GM21723 (cell line): ENCODE measurements around the gene DPP6.

Experiments
- ATAC-seq: cut with Tn5 transposase; IDR thresholded peaks from one replicate; pipeline ENCODE4 v1.9.1; 2021; ENCODE audit warnings: mild to moderate bottlenecking, moderate library complexity; ENCODE audit not compliant: unreplicated experiment

The DPP6 gene

DNA sequence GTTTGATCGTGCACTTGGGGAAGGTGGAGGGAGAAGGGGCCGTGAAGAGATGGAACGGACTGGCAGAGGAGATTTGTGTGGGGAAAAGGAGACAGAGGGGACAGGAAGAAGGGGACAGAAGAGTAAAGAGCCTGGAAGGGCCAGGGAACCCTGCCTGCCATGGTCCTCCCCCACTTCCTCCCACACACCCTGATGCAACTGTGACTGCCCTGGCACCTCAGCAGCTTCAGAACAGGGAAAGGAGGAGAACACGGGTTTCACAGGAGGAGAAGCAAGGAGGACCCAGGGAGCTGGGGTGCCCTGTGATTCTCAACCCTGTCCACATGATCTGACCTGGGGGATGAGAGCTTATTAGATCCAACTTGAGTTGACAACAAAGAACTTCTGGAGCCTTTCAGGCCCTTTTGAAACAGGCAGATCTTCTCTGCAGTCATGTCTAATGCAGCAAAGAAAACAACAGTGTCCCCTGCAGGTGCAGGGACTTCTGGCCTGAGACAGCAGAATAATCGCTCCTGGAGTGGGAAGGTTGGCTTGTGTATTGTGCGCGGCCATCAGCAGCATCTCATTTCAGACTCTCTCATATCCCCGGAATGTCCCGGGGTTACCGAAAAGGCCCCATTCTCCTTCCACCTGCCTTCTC, 529.2 kb downstream of the DPP6 start:
- ATAC-seq: no peak

DNA sequence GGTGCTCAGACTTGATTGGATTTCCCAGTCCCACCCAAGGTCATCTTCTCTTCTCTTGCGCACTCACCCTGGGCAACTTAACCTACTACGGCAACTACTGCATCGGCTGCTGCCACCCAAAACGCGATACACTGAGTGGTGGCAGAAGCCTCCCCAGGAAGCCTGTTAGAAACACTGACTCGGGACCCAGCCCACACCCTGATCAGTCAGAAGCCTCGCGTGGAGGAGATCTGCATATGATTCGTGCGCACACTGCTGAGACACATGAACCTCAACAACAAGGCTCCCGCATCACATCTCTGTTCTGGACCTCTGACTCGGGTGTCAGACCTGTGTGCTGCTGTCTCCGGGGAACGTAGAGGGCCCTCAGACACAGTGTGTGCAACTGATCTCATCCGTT, 531.3 kb downstream of the DPP6 start:
- no peak for ATAC-seq

DNA sequence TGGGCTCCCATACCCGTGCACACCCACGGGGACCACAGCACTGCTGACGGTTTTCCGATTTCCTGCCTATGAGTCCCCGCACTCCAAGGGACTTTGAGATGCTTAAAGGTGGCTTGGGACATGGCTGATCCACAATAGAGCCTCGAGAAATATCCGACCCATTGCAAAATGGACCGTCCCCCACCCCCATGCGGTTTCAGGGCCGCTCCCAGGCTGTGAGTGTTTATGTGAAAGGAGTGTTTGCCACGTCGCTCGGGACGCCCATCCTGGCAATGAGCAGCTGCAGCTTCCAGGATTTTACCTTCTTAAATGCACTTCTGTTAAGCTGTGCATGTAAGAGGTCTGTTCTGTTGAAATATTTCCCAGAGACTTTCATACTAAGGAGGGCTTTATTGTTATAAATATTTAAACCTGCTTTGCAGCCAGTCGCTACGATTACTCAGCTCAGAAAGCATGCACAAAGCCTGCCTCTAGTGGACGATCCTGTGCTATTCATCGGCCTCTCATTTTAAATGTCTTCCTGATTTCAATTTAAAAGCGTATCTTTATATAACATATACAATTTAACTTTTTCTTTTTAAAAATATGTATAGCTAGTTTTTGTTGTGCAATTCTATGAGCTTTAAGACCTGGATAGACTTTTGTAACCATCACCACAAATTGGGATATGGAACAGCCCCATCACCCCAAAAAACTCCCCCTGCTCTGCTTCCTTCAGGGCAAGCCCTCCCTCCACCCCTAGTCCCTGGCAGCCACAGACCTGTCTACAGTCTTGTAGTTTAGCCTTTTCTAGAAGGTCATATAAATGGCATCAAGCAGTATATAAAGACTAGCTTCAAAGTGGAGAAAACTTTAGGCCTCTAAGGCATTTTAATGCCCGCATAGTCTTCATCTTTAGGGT, 532.4 kb downstream of the DPP6 start:
- no peak for ATAC-seq

DNA sequence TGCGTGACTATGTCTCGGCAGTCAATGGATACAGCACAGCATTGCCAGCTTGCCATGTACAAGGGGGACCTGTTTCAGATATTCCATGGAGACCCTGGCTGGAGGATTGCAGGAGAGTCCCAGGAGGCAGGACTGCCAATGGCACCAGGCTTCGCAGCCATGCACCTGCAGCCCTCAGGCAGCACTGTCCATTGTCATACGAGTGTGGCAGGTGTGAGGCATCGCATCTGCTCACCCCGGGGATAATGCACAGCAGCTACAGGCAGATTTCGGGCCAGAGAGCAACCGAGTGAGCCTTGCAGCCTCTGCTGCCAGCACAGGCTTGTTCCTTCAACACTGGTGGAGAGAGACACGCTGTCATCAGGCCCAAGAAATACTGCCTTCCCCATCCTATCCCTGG, 535.6 kb downstream of the DPP6 start:
- no peak for ATAC-seq

DNA sequence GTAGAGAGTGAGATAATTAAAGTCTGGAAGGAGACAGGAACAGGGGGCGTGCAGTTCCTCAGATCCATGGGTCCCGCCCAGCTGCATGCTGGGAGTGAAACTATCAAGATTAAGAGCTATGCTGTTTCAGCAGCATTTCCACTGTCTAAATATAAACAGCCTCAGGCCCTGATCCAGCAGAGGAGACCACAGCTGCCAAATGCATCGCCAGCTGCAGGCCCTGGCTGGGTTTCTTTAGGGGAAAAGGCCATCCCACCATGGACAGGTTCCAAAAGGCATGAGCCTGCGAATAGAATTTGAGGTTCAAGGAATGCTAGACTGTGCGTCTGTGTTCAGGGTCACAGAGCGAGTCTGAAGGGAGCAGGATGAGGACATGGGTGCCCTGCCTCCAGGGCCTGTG, 539.3 kb downstream of the DPP6 start:
- ATAC-seq: no peak

DNA sequence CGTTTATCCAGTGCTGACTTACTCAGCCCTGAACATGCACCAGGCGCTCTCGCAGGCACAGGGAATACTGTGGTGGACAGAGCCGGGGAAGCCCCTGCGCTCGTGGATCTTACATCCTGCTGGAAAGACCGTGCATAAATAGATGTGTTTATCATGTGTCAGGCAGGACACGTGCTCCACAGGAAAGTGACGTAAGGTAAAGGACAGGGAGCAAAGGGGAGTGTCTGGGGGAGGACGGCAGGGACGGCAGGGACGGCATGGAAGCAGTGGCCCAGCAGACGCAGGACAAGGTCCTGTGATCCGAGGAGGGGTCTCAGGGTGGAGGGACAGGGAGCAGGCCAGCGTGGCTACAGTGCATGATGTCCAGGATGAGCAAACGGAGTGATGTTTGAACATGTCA, 540.2 kb downstream of the DPP6 start:
- no peak for ATAC-seq

DNA sequence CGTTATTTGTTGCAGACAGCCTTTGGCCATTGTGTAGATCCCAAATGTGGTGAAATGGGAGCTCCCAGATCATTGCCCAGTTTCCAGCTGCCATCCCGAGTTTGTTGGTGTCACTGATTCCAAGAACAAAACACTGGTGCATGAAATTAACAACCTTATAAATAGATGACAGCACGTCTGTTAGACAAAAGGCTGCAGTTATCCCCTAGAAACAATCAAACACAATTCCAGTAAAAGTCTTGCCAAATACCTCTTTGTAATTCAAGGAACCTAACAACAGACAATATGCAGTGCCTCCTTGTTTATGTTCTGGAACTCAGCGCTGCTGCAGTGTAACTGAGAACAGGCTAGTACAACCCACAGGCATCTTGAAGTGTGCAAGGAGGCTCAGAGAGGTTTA, 546.2 kb downstream of the DPP6 start:
- ATAC-seq: no peak

DNA sequence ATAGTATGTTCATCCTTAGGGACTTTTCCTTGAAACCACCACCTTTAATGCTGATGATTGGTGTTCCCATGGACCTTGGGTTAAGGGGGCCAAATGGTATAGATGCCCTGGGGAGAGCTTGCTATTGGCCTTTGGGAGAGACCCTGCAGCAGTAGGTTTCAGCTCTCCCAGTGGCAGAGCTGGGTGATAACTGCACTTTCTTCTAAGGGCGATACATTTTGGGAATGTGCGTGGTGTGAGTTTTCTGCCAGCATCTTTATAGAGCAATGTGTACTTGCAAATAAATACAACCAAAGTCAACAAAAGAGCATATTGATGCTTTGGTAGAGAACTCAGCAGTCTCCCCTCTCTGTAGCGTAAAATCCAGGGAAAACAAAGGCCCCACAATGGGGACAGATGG, 546.7 kb downstream of the DPP6 start:
- no peak for ATAC-seq

DNA sequence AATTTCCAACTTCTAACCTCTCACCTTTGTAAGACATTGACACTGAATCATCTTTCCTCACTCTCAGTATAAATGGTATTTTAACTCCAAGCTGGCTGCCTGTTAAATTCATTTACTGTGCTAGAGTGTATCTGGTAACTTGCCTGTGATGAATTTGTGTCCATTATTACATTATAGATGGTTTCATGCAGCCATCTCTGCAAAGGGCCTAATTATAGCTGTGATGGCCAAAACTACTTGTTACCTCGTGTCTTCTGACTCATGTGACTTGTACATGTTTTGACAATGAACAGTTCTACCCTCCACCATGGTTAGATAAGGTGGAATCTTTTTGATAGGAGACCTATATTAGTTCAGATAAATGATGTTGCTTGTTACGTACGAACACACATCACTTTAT, 558.7 kb downstream of the DPP6 start:
- ATAC-seq: no peak

DNA sequence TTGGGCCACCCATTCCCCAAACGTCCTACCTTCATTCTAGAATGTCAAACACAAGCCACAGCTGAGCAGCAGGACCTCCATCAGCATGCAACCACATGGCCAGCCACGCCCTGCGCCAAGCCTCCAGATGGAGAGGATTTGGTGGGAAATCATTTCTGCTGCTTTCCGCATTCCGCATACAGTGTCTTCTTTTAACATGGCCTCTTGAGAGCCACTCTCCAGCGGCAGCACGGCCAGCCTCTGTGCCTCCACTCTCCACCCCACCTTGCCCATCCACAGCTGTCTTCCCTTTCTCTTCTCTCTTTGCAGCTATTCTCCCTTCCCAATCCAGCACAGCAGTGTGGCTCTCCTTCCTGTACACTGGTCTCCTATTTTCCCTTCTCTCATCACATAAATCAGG, 561.6 kb downstream of the DPP6 start:
- ATAC-seq: no peak

DNA sequence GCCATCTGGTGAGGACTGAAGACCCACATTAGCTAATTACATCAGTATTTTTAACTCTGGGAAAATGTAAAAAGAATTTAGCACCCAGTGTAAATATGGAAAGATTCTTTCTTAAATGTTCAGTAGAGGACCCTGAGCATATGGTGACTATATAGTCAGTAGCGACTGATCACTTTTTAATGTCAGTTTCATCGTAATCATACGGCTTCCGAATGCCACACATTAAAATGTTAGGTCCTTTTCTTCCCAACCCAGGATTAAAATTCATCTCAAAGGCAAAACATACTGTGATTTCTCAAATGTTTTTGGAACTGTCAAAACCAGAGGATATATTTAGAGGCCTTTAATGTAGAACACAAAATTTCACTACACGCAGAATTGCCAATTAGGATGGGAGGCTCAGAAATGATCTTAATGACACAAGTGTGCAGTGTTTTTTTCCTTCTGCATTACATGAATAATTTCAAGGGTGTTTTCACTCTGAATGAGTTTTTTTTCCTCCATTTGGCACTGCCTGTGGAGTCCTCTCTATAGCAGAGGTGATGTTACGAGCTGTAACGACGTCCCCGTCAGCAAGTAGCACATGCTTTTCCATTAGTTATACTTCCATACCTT, 568.0 kb downstream of the DPP6 start:
- ATAC-seq: no peak

DNA sequence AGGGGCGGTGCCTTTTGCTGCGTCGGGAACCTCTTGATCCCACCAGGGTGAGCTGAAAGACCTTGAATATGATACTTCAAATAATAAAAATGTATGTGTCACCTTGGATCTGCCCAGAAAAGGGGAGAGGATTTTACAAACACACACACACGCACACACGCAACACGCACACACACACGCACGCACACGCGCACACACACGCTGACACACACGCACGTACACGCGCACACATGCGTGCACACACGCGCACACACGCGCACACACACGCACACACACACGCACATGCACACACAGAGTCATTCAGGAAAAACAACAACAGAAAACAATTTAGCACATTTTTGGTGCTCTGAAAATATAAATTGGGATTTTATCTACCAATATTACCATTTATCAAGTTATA, 571.2 kb downstream of the DPP6 start:
- no peak for ATAC-seq

DNA sequence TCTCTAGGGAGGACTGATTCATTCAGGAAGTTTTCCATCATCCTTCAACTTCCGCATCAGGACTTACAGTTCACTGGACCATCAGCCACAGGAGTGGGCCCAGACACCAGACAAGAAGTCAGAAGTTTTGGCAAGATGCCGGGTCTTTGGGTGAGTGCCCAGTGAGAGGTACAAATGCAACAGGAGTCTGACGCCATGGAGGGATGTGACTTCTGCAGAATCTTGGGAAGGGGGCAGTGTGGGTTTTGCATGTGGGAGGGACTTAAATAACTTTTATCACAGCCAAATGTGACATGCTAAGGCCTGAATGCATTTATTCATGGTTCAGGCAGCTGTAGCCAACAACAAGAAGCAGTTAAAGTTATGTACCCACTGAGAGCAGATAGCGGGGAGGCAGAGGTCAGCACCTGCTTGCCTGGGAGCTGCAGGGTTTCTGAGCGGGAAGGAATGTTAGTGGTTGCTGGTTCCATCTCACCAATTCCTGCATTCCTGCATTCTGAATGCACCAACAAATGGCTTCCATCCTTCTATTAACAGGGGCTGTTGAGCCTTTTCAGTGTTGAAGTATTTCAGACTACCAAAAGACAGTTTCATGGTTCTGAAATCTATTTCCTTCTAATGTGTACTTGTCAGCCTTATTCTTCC, 575.6 kb downstream of the DPP6 start:
- ATAC-seq: no peak

DNA sequence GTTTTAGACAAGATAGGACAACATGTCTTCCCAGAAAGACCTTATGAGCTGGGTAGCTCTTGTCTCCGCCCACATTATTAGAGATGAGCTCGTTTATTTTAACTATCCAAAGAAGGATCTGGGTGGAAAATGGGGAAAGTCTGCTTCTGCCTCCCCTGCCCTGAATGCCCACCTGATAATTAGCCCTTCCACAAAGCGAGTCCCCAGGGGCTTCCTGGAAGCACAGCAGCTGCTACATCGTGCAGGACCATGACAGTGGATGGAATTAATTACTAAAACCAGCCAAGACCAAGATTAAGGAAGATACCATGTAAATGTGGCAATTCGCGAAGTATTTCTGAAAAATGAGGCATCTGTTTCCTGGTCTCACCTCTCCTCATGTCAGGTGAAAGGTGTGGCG, 576.4 kb downstream of the DPP6 start:
- no peak for ATAC-seq

DNA sequence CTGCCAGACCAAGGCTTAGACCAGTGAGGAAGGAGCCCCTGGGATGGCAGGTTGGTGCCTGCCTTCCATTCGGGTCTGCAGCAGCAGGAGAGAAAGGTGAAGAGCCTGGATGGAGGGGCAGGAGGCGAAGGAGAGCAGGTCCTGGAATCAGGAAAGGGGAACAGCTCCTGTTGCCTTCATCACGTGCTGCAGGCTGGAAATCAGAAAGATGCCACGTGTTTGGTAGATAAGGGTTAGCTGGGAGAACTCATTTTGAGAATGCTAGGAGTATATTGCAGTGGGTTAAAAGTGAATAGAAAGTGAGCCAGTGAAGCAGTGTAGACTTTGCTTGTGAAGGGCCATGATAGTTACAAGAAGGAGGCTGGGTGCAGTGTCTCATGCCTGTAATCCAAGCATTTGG, 579.0 kb downstream of the DPP6 start:
- no peak for ATAC-seq

DNA sequence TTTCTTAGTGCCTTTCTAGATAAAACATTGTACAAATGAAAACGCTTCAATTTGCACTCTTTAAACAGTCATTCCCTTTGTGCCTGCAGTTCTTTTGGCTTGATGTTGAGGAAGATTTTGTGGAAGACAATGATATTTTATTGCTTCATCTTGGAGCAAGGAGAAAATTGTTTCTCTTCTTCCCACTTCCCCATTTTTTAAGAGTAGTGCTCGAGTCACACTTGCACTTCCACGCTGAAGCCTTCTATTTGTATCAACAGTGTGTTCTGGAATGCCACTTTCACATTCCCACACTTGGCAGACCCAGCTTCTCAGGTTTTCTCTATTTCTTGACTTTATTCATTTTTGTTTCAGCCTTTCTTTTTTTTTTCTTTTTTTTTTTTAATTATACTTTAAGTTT, 581.4 kb downstream of the DPP6 start:
- ATAC-seq: no peak

DNA sequence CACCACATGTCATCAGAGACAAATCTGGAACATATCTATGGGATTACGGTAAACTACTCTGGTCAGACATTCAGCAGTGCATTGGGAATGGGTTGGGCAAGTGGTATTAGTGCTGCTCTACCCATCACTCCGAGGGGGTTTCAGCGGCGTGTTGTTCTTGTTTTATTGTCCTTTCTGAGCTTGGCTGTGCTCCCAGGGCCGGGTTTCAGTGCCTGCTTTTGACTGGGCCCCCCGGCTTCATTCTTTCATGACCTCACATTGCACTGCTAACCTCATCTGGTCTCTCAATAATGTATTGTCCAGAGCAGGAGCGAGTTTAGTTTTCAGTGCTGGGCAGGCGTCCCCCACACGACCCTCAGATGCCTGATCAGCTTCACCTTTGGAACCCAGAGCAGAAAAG, 586.1 kb downstream of the DPP6 start:
- ATAC-seq: no peak

DNA sequence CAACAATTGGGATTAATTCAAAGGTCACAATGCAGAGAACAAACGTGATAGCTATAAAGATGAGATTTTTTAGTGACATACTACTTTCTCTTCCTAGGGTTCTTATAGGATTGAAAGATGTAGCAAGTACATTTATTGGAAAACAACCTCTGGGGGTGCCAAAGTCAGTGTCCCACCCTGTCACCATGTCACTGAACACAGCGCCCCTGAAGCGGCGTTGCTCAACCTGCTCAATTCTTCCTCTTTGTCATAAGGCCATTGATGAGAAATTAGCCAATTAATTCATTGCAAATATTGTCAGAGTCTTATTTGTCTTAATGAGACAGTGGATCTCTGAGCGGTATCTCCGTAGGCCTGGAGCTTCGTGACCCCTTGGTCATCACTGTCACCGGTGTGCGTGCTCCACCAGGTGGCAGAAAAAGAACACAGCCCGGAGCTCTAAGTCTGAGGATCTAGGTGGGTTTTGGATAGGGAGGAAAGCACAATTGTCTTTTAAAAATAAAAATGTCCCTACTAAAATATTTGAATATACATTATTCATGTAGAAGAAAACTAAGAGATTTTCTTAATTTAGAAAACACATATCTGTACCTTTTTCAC, 588.2 kb downstream of the DPP6 start:
- ATAC-seq: no peak

DNA sequence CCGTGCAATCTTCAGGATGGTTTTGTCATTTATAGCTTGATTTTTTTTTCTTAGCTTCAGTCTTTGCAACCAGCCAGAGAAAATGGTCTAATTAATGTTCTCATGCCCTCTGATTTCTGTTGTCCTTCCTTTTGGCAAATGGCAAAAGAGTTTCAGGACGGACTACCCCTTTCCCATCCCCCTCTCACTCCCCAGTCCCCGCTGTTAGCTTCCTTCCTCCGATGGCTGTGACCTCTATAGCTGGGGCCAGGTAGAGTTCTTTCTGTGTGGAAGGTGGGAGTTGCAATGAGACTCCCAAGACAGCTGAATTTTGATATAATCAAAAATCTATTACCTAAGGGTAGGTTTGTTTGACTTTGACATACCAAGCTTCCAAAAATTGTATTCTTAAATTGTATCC, 588.7 kb downstream of the DPP6 start:
- ATAC-seq: no peak

DNA sequence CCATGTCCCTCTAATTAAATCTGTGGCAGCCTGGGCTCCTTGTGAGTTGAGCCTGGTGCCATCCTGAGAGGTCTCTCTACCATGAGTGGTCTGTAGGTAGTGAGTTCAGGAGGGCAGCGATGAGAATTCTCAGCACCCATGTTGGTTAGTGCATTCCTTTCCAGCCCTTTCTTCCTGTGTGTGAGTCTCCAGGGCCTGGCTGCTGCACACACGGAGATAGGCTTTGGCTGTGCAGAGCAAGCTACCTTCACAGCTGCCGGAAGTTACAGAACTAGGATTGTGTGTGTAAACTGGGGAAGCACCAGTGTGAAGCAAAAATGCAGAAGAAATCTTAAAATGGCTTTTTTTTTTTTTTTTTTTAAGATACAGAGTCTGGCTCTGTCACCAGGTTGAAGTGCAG, 592.2 kb downstream of the DPP6 start:
- no peak for ATAC-seq
